GM19328 (cell line): ENCODE results near the gene NBEAL2.

ENCODE experiments used
- ATAC-seq: cut with Tn5 transposase; IDR thresholded peaks from one replicate; pipeline ENCODE4 v1.9.1; 2021; ENCODE audit warnings: mild to moderate bottlenecking, moderate library complexity; ENCODE audit not compliant: unreplicated experiment

Gene NBEAL2

DNA sequence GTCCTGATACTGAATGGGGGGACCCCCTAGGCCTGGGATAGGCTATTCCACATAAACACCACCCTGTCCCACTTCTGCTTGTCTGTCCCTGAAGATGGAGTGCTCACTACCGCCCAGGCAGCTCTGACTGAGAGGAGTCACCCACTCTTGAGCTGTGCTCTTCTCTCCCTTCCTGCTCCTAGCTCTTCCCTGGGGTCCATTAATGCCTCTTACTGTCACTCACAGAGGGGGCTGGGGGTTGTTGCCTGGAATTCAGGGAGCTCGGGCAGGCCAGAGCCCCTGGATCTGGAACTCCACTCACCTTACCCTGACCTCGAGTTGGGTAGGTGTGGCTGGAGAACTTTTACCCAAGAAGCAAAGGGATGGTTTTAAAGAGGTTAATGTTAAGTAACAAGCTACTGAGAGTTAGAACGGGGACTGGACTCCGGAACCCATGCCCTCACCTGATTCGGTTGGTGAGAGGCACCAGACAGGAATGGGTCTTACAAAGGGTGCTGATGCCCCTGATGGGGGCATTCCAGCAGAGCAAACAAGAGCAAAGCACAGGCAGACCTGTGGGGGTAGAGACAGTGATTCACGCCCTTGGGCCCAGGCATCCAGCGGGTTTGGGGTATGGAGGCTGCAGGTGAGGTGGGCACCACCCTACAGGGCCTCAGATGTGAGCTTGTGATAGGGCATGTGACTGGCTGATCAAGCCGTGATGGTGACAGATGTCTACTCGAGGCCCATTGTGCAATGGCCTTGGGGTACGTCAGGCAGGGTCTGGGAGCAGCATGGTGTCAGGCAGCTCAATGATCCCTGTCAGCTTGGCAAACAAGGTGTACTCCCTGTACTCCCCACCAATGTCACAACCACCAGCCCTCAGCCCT is 5.4 kb downstream of the NBEAL2 start:
- ATAC-seq = no peak

DNA sequence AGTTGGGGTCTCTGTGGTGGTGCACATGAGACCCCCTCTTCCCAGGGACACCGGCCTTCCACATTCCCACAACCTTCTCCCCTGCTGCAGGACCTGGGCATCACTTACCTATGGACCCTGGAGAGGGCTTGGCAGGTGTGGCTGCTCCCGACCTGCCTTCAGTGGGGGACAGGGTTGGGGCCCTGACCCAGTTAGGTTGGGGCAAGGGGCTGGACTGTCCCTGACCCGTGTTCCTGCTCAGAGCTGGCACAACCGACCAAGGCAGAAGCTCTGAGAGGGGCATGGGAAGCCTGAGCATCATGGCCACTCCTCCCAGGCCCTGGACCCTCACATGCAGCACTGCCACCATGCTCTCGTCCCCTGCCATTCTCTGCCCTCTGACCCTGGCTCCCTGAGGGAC is 6.1 kb downstream of the NBEAL2 start:
- no peak for ATAC-seq

DNA sequence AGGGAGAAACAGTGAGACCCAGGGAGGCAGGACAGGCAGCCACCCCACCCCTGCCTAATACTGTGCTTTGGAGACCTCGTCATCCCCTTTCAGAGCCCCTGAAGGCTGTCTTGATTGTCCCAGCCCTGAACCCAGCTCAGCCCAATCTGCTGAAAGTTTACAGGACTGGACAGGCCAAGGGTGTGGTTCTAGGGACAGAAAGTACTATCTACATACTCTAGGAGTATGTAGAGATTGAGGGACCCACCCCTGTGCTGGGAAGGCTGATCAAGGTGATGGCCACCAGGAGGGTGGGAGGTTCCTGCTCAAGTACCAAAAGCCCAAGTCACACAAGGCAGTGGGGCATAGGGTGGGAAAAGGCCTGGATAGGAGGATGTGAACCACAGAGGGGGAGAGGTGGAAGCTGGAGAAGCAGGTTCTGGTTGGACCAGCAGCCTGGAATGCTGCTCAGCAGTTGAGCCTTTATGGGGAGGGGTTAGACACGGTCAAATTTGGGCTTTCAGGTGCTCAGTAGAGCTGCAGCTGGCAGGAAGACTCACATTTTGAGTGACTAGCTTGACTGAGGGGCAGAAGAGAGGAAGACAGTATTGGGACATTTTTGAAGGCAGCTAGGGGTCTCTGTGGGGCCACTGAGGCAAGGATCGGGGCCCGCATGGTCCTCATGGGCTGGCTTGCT is 6.7 kb downstream of the NBEAL2 start:
- ATAC-seq = no peak

DNA sequence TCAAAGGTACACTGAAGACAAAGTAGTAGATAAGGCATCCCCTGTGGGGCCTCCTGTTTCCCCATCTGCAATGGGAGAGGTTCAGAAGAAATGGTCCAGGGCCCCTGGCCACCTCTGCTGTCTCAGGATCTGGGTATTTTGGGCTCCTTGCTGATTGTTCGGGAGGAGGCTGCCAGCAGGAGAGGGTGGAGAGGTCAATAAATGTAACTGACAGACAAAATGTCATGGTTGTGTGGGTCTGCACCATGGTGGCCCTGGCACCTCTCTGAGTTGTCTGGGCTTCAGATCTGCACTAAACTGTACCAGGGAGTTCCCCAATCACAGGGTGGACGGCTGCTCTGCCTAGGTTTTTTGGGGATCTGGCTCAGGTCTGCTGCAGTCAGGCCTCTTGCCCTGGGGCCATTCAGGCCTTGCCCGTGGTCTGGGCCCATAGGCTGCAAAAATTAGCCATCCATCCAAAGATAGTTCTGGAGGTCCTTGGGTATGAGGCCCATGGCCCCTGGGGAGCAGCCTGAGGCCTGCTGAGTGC is 7.4 kb downstream of the NBEAL2 start:
- no peak for ATAC-seq

DNA sequence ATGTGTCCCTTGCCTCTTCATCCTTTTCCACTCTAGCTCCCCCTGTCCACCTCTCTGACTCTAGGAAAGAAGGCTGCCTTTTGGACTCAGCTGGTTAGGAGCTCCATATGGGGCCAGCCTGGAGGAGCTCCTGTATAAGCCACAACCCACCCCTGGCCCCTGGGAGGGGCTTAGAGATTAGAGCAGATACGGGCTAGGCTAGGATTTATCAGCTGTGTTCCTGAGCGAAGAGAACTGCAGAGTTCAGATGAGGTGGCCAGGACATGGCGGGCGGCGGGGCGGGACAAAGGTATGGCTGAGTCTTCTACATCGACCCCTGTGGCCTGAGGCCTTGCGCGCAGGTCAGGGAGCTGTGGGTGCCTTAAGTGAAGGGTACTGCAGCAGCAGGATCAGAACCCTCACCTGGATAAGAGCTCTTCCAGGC is 7.9 kb downstream of the NBEAL2 start:
- ATAC-seq = peak; percentile 8

DNA sequence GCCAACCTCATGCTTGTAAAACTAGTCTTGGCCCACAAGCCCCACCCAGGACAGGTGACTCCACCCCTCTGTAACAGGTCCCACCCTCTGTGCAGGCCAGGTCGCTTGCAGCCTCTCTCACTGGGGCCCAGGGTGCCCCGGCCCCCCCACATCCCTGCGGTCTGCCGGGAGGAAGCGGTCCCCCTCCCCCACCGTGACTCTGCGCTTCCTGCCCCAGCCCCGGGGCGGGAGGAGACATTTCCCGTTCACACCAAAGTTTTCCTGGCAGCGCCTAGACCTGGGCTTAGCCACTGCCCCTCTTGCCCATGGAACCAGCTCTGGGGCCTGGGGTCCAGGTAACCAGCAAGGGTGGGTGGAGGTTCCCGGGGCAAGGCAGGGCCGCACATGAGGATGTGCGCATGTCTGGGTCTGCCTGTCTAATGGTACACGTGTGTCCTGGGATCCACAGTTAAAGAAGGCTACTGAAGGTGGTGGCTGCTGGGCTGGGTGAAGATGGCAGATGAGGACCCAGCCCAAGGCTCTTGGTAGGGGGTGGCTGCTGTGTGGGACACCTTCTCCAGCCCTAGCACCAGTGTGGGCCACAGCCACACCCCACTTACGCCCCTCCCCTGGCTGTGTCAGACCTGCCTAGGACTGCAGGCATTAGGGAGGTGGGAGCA is 8.4 kb downstream of the NBEAL2 start:
- ATAC-seq = peak; percentile 57

DNA sequence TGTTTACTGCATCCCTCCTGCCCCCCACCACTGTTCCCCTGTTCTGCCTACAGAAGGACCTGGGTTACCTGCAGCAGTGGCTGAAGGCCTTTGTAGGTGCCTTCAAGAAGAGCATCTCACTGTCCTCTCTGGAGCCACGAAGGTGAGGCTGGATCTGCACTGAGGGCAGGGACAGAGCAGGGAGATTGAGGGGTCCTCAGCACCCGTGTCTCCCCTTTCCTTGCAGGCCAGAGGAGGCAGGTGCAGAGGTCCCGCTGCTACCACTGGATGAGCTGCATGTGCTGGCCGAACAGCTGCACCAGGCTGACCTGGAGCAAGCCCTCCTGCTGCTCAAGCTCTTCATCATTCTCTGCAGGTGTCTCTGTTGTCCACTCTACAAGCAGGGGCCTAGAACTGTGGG is 9.2 kb downstream of the NBEAL2 start:
- no peak for ATAC-seq

DNA sequence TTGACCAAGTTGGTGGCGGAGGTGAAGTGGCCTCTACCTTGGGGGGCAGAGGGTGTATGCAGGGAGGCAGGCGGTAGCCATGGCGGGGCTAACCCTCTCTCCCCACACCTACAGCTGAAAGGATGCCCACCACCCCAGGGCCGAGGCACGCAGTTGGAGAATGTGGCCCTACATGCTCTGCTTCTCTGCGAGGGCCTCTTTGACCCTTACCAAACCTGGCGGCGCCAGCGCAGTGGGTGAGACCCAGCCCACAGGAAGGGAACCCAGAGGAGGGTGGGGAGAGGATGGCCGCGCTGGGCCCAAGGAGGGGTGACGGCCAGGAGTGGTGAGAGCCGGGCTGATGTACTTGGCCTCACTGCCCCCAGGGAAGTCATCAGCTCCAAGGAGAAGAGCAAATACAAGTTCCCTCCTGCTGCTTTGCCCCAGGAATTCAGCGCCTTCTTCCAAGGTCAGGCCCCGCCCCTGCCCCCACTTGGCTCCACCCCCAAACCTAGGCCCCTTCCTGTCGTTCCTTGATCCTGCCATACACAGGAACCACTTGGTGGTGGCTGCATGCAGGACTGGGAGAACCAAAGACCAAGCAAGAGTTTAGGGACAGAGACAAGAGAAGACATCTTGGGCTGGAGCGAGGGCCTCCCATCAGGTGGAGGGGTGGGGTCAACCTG is 9.8 kb downstream of the NBEAL2 start:
- no peak for ATAC-seq

DNA sequence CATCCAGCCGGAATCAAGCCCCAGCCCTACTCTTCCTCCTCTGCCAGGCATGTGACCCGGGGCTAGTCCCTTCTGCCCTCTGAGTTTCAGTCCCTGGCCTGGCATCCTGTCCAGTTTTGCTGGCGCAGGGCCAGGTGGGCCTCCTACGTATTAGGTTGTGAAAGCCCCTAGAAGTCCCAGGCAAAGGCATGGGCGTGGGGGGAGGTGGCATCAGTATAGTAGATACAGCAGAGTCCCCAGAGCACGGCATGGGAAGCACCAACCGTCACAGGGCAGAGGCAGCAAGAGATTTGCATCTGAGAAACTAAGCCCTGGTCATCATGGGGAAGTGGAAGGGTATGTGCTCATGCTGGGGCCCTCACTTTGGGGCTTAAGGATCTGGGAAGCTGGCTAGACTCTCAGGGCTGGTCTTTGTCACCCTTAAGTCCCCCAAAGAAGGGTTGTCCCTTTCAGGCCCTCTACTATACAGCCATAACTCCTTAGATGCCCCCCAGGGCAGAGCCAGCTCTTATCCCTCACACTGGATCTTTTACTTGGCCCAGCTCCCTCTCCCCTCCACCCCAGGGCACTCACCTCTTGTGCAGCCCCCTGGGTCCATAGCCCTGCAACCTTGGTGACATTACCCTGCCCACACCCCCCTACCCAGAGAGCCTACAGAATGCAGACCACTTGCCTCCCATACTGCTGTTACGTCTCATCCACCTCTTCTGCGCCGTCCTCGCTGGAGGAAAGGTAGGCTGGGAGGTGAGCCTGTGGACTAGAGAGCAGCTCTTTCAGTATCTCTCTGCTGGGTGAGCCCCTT is 11.3 kb downstream of the NBEAL2 start:
- no peak for ATAC-seq

DNA sequence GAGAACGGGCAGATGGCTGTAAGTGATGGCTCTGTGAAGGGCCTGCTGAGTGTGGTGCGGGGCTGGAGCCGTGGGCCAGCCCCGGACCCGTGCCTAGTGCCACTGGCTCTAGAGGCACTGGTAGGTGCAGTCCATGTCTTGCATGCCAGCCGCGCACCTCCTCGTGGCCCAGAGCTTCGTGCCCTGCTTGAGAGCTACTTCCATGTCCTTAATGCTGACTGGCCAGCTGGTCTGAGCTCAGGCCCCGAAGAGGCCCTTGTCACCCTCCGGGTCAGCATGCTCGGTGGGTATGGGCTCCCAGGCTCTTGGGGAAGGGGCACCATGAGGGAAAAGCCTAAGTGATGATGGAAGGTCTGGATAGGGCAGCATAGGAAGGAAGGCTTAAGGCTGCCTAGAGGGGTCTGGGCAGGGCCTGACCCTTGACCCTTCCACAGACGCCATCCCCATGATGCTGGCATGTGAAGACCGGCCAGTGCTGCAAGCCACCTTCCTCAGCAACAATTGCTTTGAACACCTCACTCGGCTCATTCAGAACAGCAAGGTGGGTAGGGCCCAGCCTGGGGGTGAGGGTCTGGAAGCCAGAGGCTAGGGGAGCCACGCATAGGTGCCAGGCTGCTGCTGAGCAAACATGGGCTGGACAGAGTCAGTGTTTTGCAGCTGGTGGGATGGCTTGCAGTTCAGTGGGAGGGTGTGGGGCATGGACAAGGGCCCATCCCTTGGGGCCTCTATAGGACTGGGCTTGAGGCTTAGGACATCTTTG is 12.1 kb downstream of the NBEAL2 start:
- ATAC-seq = no peak

DNA sequence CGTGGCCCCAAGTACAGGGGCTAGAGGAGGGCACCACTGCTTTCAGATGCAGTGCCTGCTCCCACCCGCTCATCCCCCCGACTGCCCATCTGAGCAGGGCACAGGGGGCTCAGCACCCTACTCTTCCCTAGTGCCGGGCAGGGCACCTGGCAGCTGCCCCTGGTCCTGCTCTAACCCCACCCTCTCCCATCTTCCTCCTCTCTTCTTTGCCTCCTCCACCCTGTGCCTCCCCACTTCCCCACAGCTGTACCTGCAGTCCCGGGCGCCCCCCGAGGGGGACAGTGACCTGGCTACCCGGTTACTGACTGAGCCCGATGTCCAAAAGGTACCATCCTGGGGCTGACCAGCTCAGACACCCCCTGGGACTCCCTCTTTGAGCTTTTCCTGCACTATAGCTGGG is 12.8 kb downstream of the NBEAL2 start:
- no peak for ATAC-seq

DNA sequence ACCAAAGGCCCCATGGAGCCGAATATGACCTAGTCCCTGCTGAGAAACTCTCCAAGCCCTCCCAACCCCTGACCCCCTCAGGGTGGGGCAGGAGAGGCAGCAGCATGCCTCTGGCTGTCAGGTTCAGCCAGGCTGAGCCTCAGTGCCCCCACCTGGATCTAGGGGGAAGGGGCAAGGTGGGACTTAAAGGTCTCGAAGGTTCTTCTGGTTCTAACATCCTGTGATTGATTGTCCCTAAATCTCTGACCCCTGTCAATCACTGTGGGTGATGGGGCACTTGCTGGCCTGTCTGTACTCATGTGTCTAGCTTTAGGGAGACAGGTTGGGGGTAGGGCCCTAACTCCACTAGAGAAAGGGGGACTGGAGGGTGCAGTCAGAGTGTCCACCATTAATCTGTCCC is 13.8 kb downstream of the NBEAL2 start:
- ATAC-seq = no peak

DNA sequence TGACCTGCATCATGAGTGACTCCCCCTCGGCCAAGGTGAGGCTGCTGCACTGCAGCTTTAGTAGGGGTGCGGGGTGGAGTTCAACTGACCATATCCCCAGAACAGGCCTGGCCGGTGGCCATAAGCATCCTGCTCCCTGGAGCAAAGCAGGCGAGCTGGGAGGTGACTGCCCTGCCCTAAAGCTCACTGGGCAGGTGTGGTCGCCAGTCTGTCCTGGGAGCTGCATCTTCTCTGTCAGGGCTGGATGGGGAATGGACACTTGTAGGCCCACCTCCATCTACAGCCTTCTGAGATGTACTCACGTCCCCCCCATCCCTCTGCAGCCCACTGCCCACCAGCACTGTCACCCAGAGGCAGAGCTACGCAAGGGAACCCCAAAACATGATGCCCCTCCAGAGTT is 14.5 kb downstream of the NBEAL2 start:
- no peak for ATAC-seq

DNA sequence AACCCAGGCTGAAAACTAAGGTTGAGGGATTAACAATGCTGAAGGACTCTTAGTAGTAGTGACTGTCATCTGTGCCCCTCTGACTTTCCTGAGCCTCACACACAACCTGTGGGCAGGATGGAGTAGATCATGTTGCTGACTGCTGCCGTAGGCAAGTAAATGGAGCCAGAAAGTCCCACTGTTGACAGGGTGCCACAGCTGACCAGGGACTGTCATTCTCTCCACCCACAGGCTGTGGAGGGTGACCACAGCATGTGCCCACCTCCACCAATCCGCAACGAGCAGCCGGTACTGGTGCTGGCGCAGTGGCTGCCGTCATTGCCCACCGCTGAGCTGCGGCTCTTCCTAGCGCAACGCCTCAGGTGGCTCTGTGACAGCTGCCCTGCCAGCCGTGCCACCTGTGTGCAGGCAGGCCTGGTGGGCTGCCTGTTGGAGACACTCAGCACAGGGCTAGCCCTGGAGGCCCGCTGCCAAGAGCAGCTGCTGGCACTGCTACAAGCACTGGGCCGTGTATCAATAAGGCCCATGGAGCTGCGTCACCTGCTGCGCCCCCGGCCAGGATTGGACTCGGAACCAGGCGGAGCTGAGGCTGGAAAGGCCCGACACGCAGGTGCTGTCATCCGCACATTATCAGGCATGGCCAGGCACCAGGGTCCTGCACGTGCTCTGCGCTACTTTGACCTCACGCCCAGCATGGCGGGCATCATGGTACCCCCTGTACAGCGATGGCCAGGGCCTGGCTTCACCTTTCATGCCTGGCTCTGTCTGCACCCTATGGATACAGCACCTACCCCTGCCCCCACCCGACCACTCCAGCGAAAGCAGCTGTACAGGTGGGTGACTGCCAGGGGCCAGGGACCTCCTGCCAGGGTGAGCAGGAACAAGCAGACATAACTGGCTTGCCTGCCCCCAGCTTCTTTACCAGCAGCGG is 15.6 kb downstream of the NBEAL2 start:
- ATAC-seq = no peak

DNA sequence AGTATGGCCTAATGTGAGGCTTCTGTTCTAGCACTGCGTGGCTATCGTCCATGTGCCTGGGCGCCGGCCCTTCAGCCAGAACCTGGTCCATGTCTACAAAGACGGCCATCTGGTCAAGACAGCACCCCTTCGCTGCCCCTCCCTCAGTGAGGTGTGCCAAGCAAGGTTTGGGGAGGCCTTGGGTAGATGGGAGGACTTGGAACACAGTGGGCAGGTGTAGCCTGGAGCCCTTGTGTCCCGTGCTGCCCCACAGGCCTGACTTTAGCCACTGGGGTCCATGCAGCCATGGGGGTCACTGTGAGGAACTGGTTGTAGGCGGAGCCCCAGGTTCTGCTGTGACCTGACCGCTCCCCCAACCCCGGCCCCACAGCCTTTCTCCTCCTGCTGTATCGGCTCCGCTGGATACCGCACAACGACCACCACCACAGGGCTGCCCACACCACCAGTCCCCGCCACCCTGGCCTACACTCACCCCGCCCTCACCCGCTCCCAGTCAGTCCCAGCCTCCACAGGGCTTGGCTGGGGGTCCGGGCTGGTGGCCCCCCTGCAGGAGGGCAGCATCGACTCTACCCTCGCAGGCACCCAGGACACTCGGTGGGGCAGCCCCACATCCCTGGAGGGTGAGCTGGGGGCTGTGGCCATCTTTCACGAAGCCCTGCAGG is 16.6 kb downstream of the NBEAL2 start:
- no peak for ATAC-seq

DNA sequence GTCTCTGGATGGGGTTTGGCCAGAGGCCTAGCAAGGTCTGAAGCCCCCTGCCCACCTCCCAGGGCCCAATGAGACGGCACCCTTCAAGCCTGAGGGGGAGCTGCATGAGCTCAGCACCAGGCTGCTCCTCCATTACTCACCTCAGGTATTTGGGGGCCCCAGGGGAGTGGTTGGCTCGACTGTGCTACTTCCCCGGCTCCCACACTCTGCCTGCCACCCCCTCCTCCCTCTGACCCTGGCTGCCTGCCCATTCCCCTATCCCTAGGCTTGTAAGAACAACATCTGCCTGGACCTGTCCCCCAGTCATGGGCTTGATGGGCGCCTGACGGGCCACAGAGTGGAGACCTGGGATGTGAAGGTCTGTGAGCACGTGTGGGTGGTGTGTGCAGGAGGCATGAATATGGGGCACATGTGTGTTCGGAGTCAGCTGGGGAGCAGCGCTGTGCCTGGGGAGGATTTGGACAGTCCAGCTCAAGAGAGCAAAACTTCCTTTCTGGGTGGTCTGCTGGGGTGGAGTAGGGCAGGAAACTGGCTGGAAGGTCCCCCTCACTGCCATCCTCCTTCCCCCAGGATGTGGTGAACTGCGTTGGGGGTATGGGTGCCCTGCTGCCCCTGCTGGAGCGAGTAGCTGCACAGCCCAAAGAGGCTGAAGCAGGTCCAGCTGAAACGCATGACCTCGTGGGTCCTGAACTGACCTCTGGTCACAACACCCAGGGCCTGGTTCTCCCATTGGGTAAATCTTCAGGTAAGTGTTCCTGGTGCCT is 17.4 kb downstream of the NBEAL2 start:
- no peak for ATAC-seq

DNA sequence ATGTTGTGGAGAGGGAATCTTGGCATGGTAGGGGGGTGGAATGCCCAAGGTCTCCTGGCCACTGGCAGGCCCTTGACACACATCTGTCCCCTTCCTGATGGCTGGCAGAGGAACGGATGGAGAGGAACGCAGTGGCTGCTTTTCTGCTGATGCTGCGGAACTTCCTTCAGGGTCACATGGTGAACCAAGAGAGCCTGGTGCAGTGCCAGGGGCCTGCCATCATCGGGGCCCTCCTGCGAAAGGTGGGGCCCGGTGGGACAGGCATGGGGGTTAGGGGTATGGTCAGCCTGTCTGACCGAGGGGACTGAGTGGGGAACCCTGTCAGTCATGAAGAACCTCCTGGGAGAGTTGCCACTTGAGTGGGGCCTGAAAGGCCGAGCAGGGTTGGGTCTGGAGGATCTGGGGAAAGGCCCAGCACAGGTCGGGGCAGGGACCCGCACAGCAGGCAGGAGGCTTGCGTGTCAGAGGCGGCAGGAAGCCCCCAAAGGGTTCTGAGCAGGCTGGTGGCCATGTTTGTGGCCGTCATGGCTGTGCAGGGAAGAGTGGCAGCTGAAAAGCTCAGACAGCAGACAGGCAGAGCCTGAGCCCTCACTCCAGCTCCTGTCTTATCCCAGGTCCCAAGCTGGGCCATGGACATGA is 18.1 kb downstream of the NBEAL2 start:
- ATAC-seq = no peak
